HEK293T (cell line): ENCODE measurements around the gene COA8.

ENCODE experiments used
- CTCF ChIA-PET: fragments of 350-600 bp; formaldehyde crosslinking; extraction: SDS; loops from one replicate; lab custom pipeline; 2021; ENCODE audit warnings: antibody characterized with exemption, inconsistent platforms; lab: Yijun Ruan, JAX
- POLR2A ChIA-PET: fragments of 350-600 bp; formaldehyde crosslinking; extraction: SDS; loops from one replicate; lab custom pipeline; 2020; ENCODE audit warnings: antibody characterized with exemption, inconsistent platforms; lab: Yijun Ruan, JAX
- DNase-seq: peaks from one replicate; pipeline ENCODE4 v3.0.0; 2012; ENCODE audit warnings: mixed read lengths; ENCODE audit errors: extremely low spot score
- ARNT ChIP-seq: fragments of 450-650 bp; IDR thresholded peaks from 2 replicates; pipeline ENCODE4 v1.6.1; 2017; ENCODE audit warnings: mild to moderate bottlenecking
- BHLHE40 ChIP-seq: fragments of 450-650 bp; IDR thresholded peaks from 2 replicates; pipeline ENCODE4 v1.6.1; 2016; ENCODE audit warnings: mild to moderate bottlenecking, moderate library complexity, borderline replicate concordance
- CTBP1 ChIP-seq: fragments of 450-650 bp; IDR thresholded peaks from 2 replicates; pipeline ENCODE4 v1.6.1; 2016; ENCODE audit warnings: borderline replicate concordance
- ELF4 ChIP-seq: fragments of 450-650 bp; IDR thresholded peaks from 2 replicates; pipeline ENCODE4 v1.6.1; 2017; ENCODE audit warnings: antibody characterized with exemption
- FOXA1 ChIP-seq: fragments of 450-650 bp; IDR thresholded peaks from 2 replicates; pipeline ENCODE4 v1.6.1; 2016; ENCODE audit warnings: mild to moderate bottlenecking
- FOXK2 ChIP-seq: fragments of 450-650 bp; IDR thresholded peaks from 2 replicates; pipeline ENCODE4 v1.6.1; 2016; ENCODE audit warnings: mild to moderate bottlenecking
- FOXM1 ChIP-seq: fragments of 450-650 bp; IDR thresholded peaks from 2 replicates; pipeline ENCODE4 v1.6.1; 2017; ENCODE audit warnings: mild to moderate bottlenecking, borderline replicate concordance
- HDGF ChIP-seq: fragments of 450-650 bp; IDR thresholded peaks from 2 replicates; pipeline ENCODE4 v1.6.1; 2017; ENCODE audit warnings: antibody characterized with exemption, borderline replicate concordance
- L3MBTL2 ChIP-seq: fragments of 450-650 bp; conservative IDR thresholded peaks from 2 replicates; pipeline ENCODE4 v1.6.1; 2016; ENCODE audit warnings: mild to moderate bottlenecking
- LEF1 ChIP-seq: fragments of 450-650 bp; IDR thresholded peaks from 2 replicates; pipeline ENCODE4 v1.6.1; 2017; ENCODE audit warnings: mild to moderate bottlenecking, borderline replicate concordance
- NFRKB ChIP-seq: fragments of 450-650 bp; IDR thresholded peaks from 2 replicates; pipeline ENCODE4 v1.6.1; 2016; ENCODE audit warnings: mild to moderate bottlenecking, moderate library complexity
- SP1 ChIP-seq: fragments of 450-650 bp; IDR thresholded peaks from 2 replicates; pipeline ENCODE4 v1.6.1; 2017
- SUZ12 ChIP-seq: fragments of 450-650 bp; IDR thresholded peaks from 2 replicates; pipeline ENCODE4 v1.6.1; 2016; ENCODE audit warnings: mild to moderate bottlenecking
- TARDBP ChIP-seq: fragments of 450-650 bp; IDR thresholded peaks from 2 replicates; pipeline ENCODE4 v1.6.1; 2016
- ZNF384 ChIP-seq: fragments of 450-650 bp; IDR thresholded peaks from 2 replicates; pipeline ENCODE4 v1.6.1; 2016
- TF ChIP-seq, protein P1 (sequence below): fragments of 450-650 bp; IDR thresholded peaks from 2 replicates; pipeline ENCODE4 v1.6.1; 2016

The COA8 gene

GRCh38 chr14:103550451-103551337, 12.1 kb upstream of the COA8 start:
- no peak for DNase-seq
- CTCF ChIA-PET: interaction anchor here (0.6 to 1.2 kb wide), 3 partner anchors 30 to 52 kb away, joined by 4 read pairs; no protein-coding TSS in a partner anchor
- POLR2A ChIA-PET: interaction anchor here (5.8 kb wide), 1 partner anchor 30 kb away, joined by 40 read pairs; the partner anchor contains the start of gene CKB
- TF ChIP-seq TARDBP (no peak), SUZ12 (no peak), NFRKB (no peak), FOXK2 (no peak), SP1 (no peak), ZNF384 (no peak), LEF1 (no peak), CTBP1 (no peak), ELF4 (no peak), L3MBTL2 (no peak), BHLHE40 (no peak), FOXM1 (no peak), HDGF (no peak), ARNT (no peak), FOXA1 (no peak)
- TF ChIP-seq, protein P1, sequence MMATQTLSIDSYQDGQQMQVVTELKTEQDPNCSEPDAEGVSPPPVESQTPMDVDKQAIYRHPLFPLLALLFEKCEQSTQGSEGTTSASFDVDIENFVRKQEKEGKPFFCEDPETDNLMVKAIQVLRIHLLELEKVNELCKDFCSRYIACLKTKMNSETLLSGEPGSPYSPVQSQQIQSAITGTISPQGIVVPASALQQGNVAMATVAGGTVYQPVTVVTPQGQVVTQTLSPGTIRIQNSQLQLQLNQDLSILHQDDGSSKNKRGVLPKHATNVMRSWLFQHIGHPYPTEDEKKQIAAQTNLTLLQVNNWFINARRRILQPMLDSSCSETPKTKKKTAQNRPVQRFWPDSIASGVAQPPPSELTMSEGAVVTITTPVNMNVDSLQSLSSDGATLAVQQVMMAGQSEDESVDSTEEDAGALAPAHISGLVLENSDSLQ: no peak

DNA sequence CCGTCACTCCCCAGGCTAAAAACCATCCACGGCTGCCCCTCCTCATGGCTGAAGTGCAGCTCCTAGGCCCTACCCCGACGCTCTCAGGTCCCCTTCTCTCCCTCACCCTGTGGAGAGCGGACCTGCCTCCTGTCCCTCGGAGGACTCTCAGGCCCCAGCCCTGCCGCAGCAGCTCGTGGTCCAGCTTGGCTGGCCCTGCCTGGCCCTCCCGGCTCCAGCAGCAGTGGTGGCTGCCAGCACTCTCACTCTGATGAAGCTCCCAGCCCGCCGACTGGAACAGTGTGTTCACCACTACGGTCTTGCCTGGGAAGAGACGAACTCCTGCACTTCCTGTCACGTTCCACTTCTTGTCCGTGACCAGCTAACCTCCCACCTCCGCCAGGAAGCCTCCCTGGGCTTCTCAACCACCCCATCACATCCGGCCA, 11.4 kb upstream of the COA8 start:
- no peak for DNase-seq
- ChIA-PET CTCF (no interaction called here), POLR2A (interaction anchor here (5.8 kb wide), 1 partner anchor 31 kb away, joined by 40 read pairs; the partner anchor contains the start of gene CKB)
- TF ChIP-seq FOXA1 (no peak), CTBP1 (no peak), FOXM1 (no peak)

- TF ChIP-seq L3MBTL2: no peak
- no peak for TF ChIP-seq FOXA1
- TF ChIP-seq TARDBP: no peak
- TF ChIP-seq LEF1: no peak
- no peak for TF ChIP-seq NFRKB
- no peak for TF ChIP-seq SP1
- no peak for TF ChIP-seq HDGF
- TF ChIP-seq FOXK2: no peak
- TF ChIP-seq ZNF384: no peak
- TF ChIP-seq, protein P1: no peak
- TF ChIP-seq BHLHE40: no peak
- ChIA-PET CTCF (interaction anchor here (0.5 to 1.3 kb wide), 3 partner anchors 34 to 256 kb away, joined by 3 to 12 read pairs (median 4); no protein-coding TSS in a partner anchor), POLR2A (interaction anchor here (1.1 to 5.8 kb wide), 3 partner anchors 10 to 31 kb away, joined by 3 to 40 read pairs (median 5); partner anchors contain the start of genes BAG5, CKB and TRMT61A)
- no peak for DNase-seq
Observed at GRCh38 chr14:103552011-103552845, 10.5 kb upstream of the COA8 start.

GRCh38 chr14:103552846-103553210, 9.9 kb upstream of the COA8 start:
- CTCF ChIA-PET: interaction anchor here (0.6 to 1.3 kb wide), 3 partner anchors 34 to 256 kb away, joined by 3 to 4 read pairs (median 3); no protein-coding TSS in a partner anchor
- POLR2A ChIA-PET: interaction anchor here (1.1 to 5.8 kb wide), 3 partner anchors 9 to 32 kb away, joined by 3 to 40 read pairs (median 5); partner anchors contain the start of genes BAG5, CKB and TRMT61A
- no peak for DNase-seq
- TF ChIP-seq NFRKB (no peak), SUZ12 (no peak), ZNF384 (no peak), FOXK2 (no peak), L3MBTL2 (no peak), ARNT (no peak)

- CTCF ChIA-PET: interaction anchor here (4.7 kb wide), 1 partner anchor 38 kb away, joined by 19 read pairs; no protein-coding TSS in a partner anchor
- TF ChIP-seq CTBP1: no peak
- TF ChIP-seq L3MBTL2: no peak
- TF ChIP-seq HDGF: no peak
- TF ChIP-seq FOXM1: no peak
- no peak for TF ChIP-seq ELF4
- TF ChIP-seq, protein P1: no peak
- TF ChIP-seq FOXA1: no peak
- no peak for TF ChIP-seq SP1
- no peak for TF ChIP-seq FOXK2
- TF ChIP-seq BHLHE40: no peak
- no peak for TF ChIP-seq ZNF384
- TF ChIP-seq NFRKB: no peak
- no peak for TF ChIP-seq TARDBP
- no peak for TF ChIP-seq SUZ12
- no peak for TF ChIP-seq ARNT
- TF ChIP-seq LEF1: no peak
- DNase-seq: no peak
- POLR2A ChIA-PET: interaction anchor here (5.8 kb wide), 1 partner anchor 35 kb away, joined by 40 read pairs; the partner anchor contains the start of gene CKB
Observed at GRCh38 chr14:103555559-103556337, 7.0 kb upstream of the COA8 start.
